ENCODE measurements around the gene ADAD2. TPM values are rescaled to one million over a fixed set of nuclear protein-coding genes. Genes with fewer than 3 reads are reported as not detected.

ADAD2 gene
- total RNA-seq, 1 donor = not detected

- TF ChIP-seq CTCF (IDR thresholded peaks at IDR 0.05; ENCODE audit: insufficient read depth, low read depth, low read length) = no peak
- H3K4me3 ChIP-seq (ENCODE audit: low read depth, low read length) = no peak overlapping the region
These were observed 29.2 kb upstream of the ADAD2 start for GRCh38 chr16:84161801-84162200.

DNA sequence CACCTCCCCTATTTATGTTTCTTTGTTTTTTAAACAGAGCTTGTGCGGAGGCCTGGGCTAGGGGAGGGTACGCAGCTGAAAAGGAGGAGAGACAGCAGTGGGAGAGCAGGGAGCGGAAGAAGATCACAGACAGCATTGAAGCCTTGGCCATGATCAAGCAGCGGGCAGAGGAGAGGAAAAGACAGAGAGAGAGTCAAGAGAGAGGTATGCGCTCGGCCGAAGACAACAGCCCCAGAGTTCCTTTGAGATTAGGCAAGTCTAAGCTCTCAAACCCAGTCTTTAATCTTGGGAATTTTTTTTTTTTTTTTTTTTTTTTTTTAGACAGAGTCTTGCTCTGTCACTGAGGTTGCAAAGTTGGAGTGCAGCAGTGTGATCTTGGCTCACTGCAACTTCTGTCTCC is 25.2 kb upstream of the ADAD2 start:
- DNase-seq (ENCODE audit: low read depth) = no peak
- no peak for TF ChIP-seq CTCF (IDR thresholded peaks at IDR 0.05; ENCODE audit: insufficient read depth, low read depth, low read length)
- no peak overlapping the region for H3K4me3 ChIP-seq (ENCODE audit: low read depth, low read length)

More at GRCh38 chr16:84161801-84162200, 29.2 kb upstream of the ADAD2 start:
- DNase-seq (ENCODE audit: low read depth) = no peak

DNA sequence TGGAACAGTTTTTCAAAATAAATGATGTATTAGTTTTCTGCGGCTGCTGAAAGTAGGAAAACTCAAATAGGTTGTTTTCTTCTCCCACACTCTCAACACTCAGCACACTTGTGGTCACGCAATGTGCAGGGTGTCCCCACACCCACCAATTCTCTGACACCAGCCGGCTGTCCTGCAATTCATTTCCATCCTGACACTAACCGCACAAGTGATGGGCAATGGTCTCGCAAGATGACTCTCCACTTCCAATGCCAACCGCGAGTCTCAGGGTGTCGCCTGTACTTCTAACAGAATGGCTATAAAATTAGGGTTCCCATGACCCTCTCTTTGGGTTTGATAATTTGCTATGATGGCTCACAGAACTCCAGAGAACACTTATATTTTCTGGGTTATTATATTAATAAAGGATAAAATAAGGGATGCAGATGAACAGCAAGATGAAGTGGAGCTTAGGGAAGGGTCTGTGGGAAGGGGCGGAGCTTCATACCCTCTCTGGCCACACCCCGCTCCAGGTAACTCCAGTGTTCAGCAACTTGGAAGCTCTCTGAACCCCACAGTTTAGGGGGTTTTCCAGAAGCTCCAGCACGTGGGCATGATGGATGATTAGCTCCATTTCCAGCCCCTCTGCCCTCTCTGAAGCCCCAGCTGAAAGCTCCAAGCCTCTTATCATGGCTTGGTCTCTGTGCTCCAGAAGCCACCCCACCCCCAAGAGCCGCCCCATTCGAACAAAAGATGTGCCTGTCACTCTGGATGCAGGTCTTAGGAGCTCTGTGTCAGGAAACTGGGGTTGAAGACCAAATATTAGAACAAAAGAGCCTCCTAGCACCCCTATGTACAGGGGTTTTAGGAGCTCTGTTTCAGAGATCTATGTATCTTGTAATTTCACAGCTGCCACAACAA is 23.9 kb upstream of the ADAD2 start:
- TF ChIP-seq CTCF (IDR thresholded peaks at IDR 0.05; ENCODE audit: insufficient read depth, low read depth, low read length) = no peak
- DNase-seq (ENCODE audit: low read depth) = no peak
- no peak overlapping the region for H3K4me3 ChIP-seq (ENCODE audit: low read depth, low read length)

DNA sequence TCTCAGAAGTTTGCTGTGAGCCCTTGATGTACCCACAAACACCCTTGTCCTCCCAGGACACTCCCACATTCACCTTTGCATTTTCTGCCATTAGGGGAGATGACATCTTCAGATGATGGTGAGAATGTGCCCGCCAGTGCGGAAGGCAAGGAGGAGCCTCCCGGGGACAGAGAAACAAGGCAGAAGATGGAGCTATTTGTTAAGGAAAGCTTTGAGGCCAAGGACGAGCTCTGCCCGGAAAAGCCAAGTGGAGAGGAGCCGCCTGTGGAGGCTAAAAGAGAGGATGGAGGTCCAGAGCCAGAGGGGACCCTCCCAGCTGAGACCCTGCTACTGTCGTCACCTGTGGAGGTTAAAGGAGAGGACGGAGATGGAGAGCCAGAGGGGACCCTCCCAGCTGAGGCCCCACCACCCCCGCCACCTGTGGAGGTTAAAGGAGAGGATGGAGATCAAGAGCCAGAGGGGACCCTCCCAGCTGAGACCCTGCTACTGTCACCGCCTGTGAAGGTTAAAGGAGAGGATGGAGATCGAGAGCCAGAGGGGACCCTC is 21.1 kb upstream of the ADAD2 start:
- no peak for DNase-seq (ENCODE audit: low read depth)
- TF ChIP-seq CTCF (IDR thresholded peaks at IDR 0.05; ENCODE audit: insufficient read depth, low read depth, low read length) = no peak
- H3K4me3 ChIP-seq (ENCODE audit: low read depth, low read length) = no peak overlapping the region

GRCh38 chr16:84174396-84174795 is 16.6 kb upstream of the ADAD2 start:
- TF ChIP-seq CTCF (IDR thresholded peaks at IDR 0.05; ENCODE audit: insufficient read depth, low read depth, low read length) = no peak
- no peak overlapping the region for H3K4me3 ChIP-seq (ENCODE audit: low read depth, low read length)
- DNase-seq (ENCODE audit: low read depth) = no peak

- peak; percentile 76 for TF ChIP-seq CTCF (IDR thresholded peaks at IDR 0.05; ENCODE audit: insufficient read depth, low read depth, low read length)
- no peak overlapping the region for H3K4me3 ChIP-seq (ENCODE audit: low read depth, low read length)
- peak; percentile 47 for DNase-seq (ENCODE audit: low read depth)
These were observed 15.4 kb upstream of the ADAD2 start for GRCh38 chr16:84175350-84176081.
